Measurements from ENCODE around the gene PPP1R36.

Gene PPP1R36

GRCh38 chr14:64522591-64523355 is 27.0 kb upstream of the PPP1R36 start:
- in situ Hi-C loops (cut with HindIII; ENCODE audit: low sequenced_read_pairs): no loop called here
- TF ChIP-seq CTCF (IDR thresholded peaks at IDR 0.05; ENCODE audit: low read depth, low read length): no peak
- no peak overlapping the region for H3K4me3 ChIP-seq (ENCODE audit: low read depth, low read length)
- DNase-seq (ENCODE audit: low read depth, low spot score): no peak

GRCh38 chr14:64525354-64525753 is 24.4 kb upstream of the PPP1R36 start:
- no peak for TF ChIP-seq CTCF (IDR thresholded peaks at IDR 0.05; ENCODE audit: low read depth, low read length)
- in situ Hi-C loops (cut with HindIII; ENCODE audit: low sequenced_read_pairs): no loop called here
- no peak overlapping the region for H3K4me3 ChIP-seq (ENCODE audit: low read depth, low read length)
- no peak for DNase-seq (ENCODE audit: low read depth, low spot score)

- no peak for TF ChIP-seq CTCF (IDR thresholded peaks at IDR 0.05; ENCODE audit: low read depth, low read length)
- DNase-seq (ENCODE audit: low read depth, low spot score): no peak
- in situ Hi-C loops (cut with HindIII; ENCODE audit: low sequenced_read_pairs): no loop called here
- no peak overlapping the region for H3K4me3 ChIP-seq (ENCODE audit: low read depth, low read length)
Observed at GRCh38 chr14:64531567-64531966, 18.2 kb upstream of the PPP1R36 start.

GRCh38 chr14:64536488-64537245 is 13.1 kb upstream of the PPP1R36 start:
- in situ Hi-C loops (cut with HindIII; ENCODE audit: low sequenced_read_pairs): no loop called here
- H3K4me3 ChIP-seq (ENCODE audit: low read depth, low read length): no peak overlapping the region
- no peak for TF ChIP-seq CTCF (IDR thresholded peaks at IDR 0.05; ENCODE audit: low read depth, low read length)
- DNase-seq (ENCODE audit: low read depth, low spot score): peak; percentile 22

GRCh38 chr14:64540208-64541202 is 9.3 kb upstream of the PPP1R36 start, which contains the start of gene HSPA2:
Gene HSPA2 (plus strand): TSS chr14:64540741. CDS start chr14:64540850, 109 bp downstream.
- peak; percentile 100 for DNase-seq (ENCODE audit: low read depth, low spot score)
- in situ Hi-C loops (cut with HindIII; ENCODE audit: low sequenced_read_pairs): no loop called here
- peak within 1 kb of the TSS; percentile 52 for H3K4me3 ChIP-seq (ENCODE audit: low read depth, low read length)
- TF ChIP-seq CTCF (IDR thresholded peaks at IDR 0.05; ENCODE audit: low read depth, low read length): peak; percentile 86

Measured in astrocyte of the spinal cord (primary cell).